HEK293T (cell line): ENCODE data around the gene FRMD1.

Experiments
- CTCF ChIA-PET: fragments of 350-600 bp; formaldehyde crosslinking; extraction: SDS; loops from one replicate; lab custom pipeline; 2021; ENCODE audit warnings: antibody characterized with exemption, inconsistent platforms; lab: Yijun Ruan, JAX
- POLR2A ChIA-PET: fragments of 350-600 bp; formaldehyde crosslinking; extraction: SDS; loops from one replicate; lab custom pipeline; 2020; ENCODE audit warnings: antibody characterized with exemption, inconsistent platforms; lab: Yijun Ruan, JAX
- DNase-seq: peaks from one replicate; pipeline ENCODE4 v3.0.0; 2012; ENCODE audit warnings: mixed read lengths; ENCODE audit errors: extremely low spot score
- ARNT ChIP-seq: fragments of 450-650 bp; IDR thresholded peaks from 2 replicates; pipeline ENCODE4 v1.6.1; 2017; ENCODE audit warnings: mild to moderate bottlenecking
- BHLHE40 ChIP-seq: fragments of 450-650 bp; IDR thresholded peaks from 2 replicates; pipeline ENCODE4 v1.6.1; 2016; ENCODE audit warnings: mild to moderate bottlenecking, moderate library complexity, borderline replicate concordance
- CTBP1 ChIP-seq: fragments of 450-650 bp; IDR thresholded peaks from 2 replicates; pipeline ENCODE4 v1.6.1; 2016; ENCODE audit warnings: borderline replicate concordance
- ELF4 ChIP-seq: fragments of 450-650 bp; IDR thresholded peaks from 2 replicates; pipeline ENCODE4 v1.6.1; 2017; ENCODE audit warnings: antibody characterized with exemption
- FOXA1 ChIP-seq: fragments of 450-650 bp; IDR thresholded peaks from 2 replicates; pipeline ENCODE4 v1.6.1; 2016; ENCODE audit warnings: mild to moderate bottlenecking
- FOXK2 ChIP-seq: fragments of 450-650 bp; IDR thresholded peaks from 2 replicates; pipeline ENCODE4 v1.6.1; 2016; ENCODE audit warnings: mild to moderate bottlenecking
- FOXM1 ChIP-seq: fragments of 450-650 bp; IDR thresholded peaks from 2 replicates; pipeline ENCODE4 v1.6.1; 2017; ENCODE audit warnings: mild to moderate bottlenecking, borderline replicate concordance
- HDGF ChIP-seq: fragments of 450-650 bp; IDR thresholded peaks from 2 replicates; pipeline ENCODE4 v1.6.1; 2017; ENCODE audit warnings: antibody characterized with exemption, borderline replicate concordance
- L3MBTL2 ChIP-seq: fragments of 450-650 bp; conservative IDR thresholded peaks from 2 replicates; pipeline ENCODE4 v1.6.1; 2016; ENCODE audit warnings: mild to moderate bottlenecking
- LEF1 ChIP-seq: fragments of 450-650 bp; IDR thresholded peaks from 2 replicates; pipeline ENCODE4 v1.6.1; 2017; ENCODE audit warnings: mild to moderate bottlenecking, borderline replicate concordance
- NFRKB ChIP-seq: fragments of 450-650 bp; IDR thresholded peaks from 2 replicates; pipeline ENCODE4 v1.6.1; 2016; ENCODE audit warnings: mild to moderate bottlenecking, moderate library complexity
- SP1 ChIP-seq: fragments of 450-650 bp; IDR thresholded peaks from 2 replicates; pipeline ENCODE4 v1.6.1; 2017
- SUZ12 ChIP-seq: fragments of 450-650 bp; IDR thresholded peaks from 2 replicates; pipeline ENCODE4 v1.6.1; 2016; ENCODE audit warnings: mild to moderate bottlenecking
- TARDBP ChIP-seq: fragments of 450-650 bp; IDR thresholded peaks from 2 replicates; pipeline ENCODE4 v1.6.1; 2016
- ZNF384 ChIP-seq: fragments of 450-650 bp; IDR thresholded peaks from 2 replicates; pipeline ENCODE4 v1.6.1; 2016
- TF ChIP-seq, protein P1 (sequence below): fragments of 450-650 bp; IDR thresholded peaks from 2 replicates; pipeline ENCODE4 v1.6.1; 2016

Gene FRMD1

DNA sequence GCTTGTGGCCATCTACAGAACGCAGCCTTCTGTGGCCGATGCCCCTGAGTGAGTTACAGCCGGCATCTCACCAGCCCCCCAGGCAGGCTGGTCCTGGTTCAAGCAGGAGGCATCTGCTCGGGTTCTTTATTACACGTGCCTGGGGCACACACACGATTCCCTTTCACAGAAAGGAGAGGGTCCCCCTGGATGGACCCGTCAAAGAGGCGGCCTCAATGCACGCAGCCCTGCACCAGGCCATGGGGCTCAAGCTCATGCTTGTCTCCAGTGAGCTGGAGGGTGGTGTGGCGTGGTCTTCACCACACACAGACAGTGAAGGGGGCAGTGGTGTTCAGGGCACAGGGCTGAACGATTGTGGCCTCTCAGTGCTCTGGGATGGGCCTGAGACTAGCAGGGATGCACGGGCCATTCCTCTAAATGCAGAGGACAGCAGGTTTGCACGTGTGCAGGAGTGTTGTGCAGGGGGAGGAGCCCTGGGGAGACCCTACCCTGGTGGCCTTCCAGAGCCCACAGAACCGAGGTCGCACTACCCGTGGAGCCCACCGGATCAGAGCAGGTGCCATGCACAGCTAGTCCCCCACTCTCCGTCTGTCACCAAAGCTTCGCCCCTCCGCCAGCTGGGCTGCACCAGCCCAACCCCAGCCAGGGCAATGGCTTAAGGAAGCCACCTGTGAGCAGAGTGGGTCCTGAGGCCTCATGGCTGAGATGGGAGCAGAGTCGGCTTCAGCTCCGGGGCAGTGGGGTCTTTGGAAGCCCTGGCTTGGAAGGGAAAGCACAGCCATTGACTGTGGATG lies 23.1 kb downstream of the FRMD1 start:
- no peak for TF ChIP-seq FOXA1
- no peak for TF ChIP-seq SP1
- TF ChIP-seq ZNF384: no peak
- TF ChIP-seq CTBP1: no peak
- TF ChIP-seq FOXK2: no peak
- no peak for TF ChIP-seq L3MBTL2
- TF ChIP-seq, protein P1, sequence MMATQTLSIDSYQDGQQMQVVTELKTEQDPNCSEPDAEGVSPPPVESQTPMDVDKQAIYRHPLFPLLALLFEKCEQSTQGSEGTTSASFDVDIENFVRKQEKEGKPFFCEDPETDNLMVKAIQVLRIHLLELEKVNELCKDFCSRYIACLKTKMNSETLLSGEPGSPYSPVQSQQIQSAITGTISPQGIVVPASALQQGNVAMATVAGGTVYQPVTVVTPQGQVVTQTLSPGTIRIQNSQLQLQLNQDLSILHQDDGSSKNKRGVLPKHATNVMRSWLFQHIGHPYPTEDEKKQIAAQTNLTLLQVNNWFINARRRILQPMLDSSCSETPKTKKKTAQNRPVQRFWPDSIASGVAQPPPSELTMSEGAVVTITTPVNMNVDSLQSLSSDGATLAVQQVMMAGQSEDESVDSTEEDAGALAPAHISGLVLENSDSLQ: no peak
- no peak for TF ChIP-seq ARNT
- no peak for DNase-seq
- ChIA-PET CTCF (no interaction called here), POLR2A (no interaction called here)

- ChIA-PET POLR2A (no interaction called here), CTCF (no interaction called here)
- TF ChIP-seq, protein P1: no peak
- TF ChIP-seq ELF4: no peak
- no peak for TF ChIP-seq HDGF
- TF ChIP-seq FOXK2: no peak
- no peak for TF ChIP-seq SP1
- no peak for TF ChIP-seq FOXA1
- TF ChIP-seq LEF1: no peak
- no peak for TF ChIP-seq SUZ12
- no peak for TF ChIP-seq TARDBP
- no peak for DNase-seq
These were observed 24.0 kb downstream of the FRMD1 start for GRCh38 chr6:168054765-168055560.

DNA sequence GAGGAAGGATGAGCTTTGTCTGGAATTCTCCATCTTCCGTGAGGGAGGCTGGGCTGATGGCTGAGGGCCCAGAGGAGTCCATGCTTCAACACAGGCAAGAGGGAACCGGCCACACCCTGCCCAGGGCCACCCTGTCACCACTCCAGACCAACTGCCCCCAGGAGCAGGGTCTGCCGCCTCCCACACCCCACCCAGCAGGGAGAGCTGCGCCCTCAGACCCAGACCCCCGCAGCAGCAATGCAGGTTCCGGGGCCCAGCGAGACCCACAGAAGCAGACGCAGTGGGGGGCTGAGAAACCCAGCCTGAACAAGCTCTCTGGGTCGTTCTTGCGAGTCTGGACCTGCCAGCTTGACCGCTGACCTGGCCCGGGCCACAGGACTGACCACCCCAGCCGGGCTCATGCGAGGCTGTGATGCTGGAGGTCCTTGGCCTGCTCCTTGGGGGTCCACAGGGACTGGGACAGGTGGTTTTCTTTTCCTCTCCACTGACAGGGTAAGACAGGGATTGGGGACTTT lies 25.0 kb downstream of the FRMD1 start:
- TF ChIP-seq TARDBP (no peak), ARNT (no peak), BHLHE40 (no peak)
- CTCF ChIA-PET: no interaction called here
- no peak for DNase-seq
- POLR2A ChIA-PET: no interaction called here

GRCh38 chr6:168053086-168053956 lies 25.7 kb downstream of the FRMD1 start:
- DNase-seq: no peak
- ChIA-PET CTCF (interaction anchor here (1.0 kb wide), 1 partner anchor 19 kb away, joined by 5 read pairs; no protein-coding TSS in a partner anchor), POLR2A (interaction anchor here (0.8 kb wide), 1 partner anchor 9 kb away, joined by 3 read pairs; no protein-coding TSS in a partner anchor)
- no peak for TF ChIP-seq NFRKB
- no peak for TF ChIP-seq ELF4
- no peak for TF ChIP-seq BHLHE40
- TF ChIP-seq SUZ12: no peak
- TF ChIP-seq CTBP1: no peak
- no peak for TF ChIP-seq ZNF384
- no peak for TF ChIP-seq L3MBTL2
- TF ChIP-seq, protein P1: no peak
- no peak for TF ChIP-seq FOXM1
- TF ChIP-seq TARDBP: no peak
- TF ChIP-seq FOXA1: no peak
- no peak for TF ChIP-seq SP1
- TF ChIP-seq LEF1: no peak
- no peak for TF ChIP-seq HDGF
- no peak for TF ChIP-seq FOXK2
- TF ChIP-seq ARNT: no peak

GRCh38 chr6:168052291-168052891 lies 26.6 kb downstream of the FRMD1 start:
- POLR2A ChIA-PET: interaction anchor here (0.8 kb wide), 1 partner anchor 8 kb away, joined by 3 read pairs; no protein-coding TSS in a partner anchor
- CTCF ChIA-PET: interaction anchor here (1.0 kb wide), 1 partner anchor 20 kb away, joined by 5 read pairs; no protein-coding TSS in a partner anchor
- TF ChIP-seq ZNF384 (no peak), NFRKB (no peak), ELF4 (no peak), L3MBTL2 (no peak), SP1 (no peak), LEF1 (no peak), FOXM1 (no peak), ARNT (no peak), HDGF (no peak), TARDBP (no peak), CTBP1 (no peak), BHLHE40 (no peak)
- TF ChIP-seq, protein P1: no peak
- DNase-seq: no peak
